DMS114 treated with DMSO at 0.1 percent for 48 hours (cell line): ENCODE data around the gene KIF21A.

Experiments used
- DNase-seq: peaks from one replicate; lab custom pipeline; 2025; ENCODE audit not compliant: unreplicated experiment; lab: John Stamatoyannopoulos, UW

Gene KIF21A

GRCh38 chr12:39440101-39440500 lies 2.8 kb downstream of the KIF21A start:
- no peak for DNase-seq

GRCh38 chr12:39435531-39435930 lies 7.4 kb downstream of the KIF21A start:
- no peak for DNase-seq

GRCh38 chr12:39431797-39432196 lies 11.1 kb downstream of the KIF21A start:
- no peak for DNase-seq

GRCh38 chr12:39431002-39431796 lies 11.7 kb downstream of the KIF21A start:
- DNase-seq = no peak

GRCh38 chr12:39429809-39430208 lies 13.1 kb downstream of the KIF21A start:
- no peak for DNase-seq

GRCh38 chr12:39427360-39427808 lies 15.5 kb downstream of the KIF21A start:
- no peak for DNase-seq

GRCh38 chr12:39426636-39427240 lies 16.2 kb downstream of the KIF21A start:
- no peak for DNase-seq

- DNase-seq = no peak
Observed at GRCh38 chr12:39420043-39420442, 22.9 kb downstream of the KIF21A start.

- DNase-seq = no peak
Observed at GRCh38 chr12:39419471-39419870, 23.4 kb downstream of the KIF21A start.

GRCh38 chr12:39417916-39418315 lies 25.0 kb downstream of the KIF21A start:
- no peak for DNase-seq

- no peak for DNase-seq
Observed at GRCh38 chr12:39413836-39414771, 28.8 kb downstream of the KIF21A start.

GRCh38 chr12:39412210-39412609 lies 30.7 kb downstream of the KIF21A start:
- no peak for DNase-seq

- no peak for DNase-seq
Observed at GRCh38 chr12:39406262-39406661, 36.7 kb downstream of the KIF21A start.

GRCh38 chr12:39405580-39405979 lies 37.3 kb downstream of the KIF21A start:
- DNase-seq = no peak

GRCh38 chr12:39404000-39404399 lies 38.9 kb downstream of the KIF21A start:
- DNase-seq = no peak

- no peak for DNase-seq
Observed at GRCh38 chr12:39403376-39403775, 39.5 kb downstream of the KIF21A start.

- no peak for DNase-seq
Observed at GRCh38 chr12:39402922-39403321, 40.0 kb downstream of the KIF21A start.

GRCh38 chr12:39401459-39401858 lies 41.5 kb downstream of the KIF21A start:
- no peak for DNase-seq

GRCh38 chr12:39395866-39396265 lies 47.1 kb downstream of the KIF21A start:
- no peak for DNase-seq

GRCh38 chr12:39393890-39394289 lies 49.0 kb downstream of the KIF21A start:
- DNase-seq = no peak

GRCh38 chr12:39393179-39393578 lies 49.7 kb downstream of the KIF21A start:
- no peak for DNase-seq
